GM19463 (cell line): ENCODE data around the gene UPF2.
A peak's percentile ranks its signal among the peaks of the same experiment; 100 is the strongest.
"Not testable (repeated sequence)": the region's sequence is repeated elsewhere in the genome, so short reads cannot be mapped to it uniquely, and the experiment has no call there.

Experiments used
- ATAC-seq: cut with Tn5 transposase; IDR thresholded peaks from one replicate; pipeline ENCODE4 v1.9.1; 2021; ENCODE audit warnings: mild to moderate bottlenecking, moderate library complexity; ENCODE audit not compliant: unreplicated experiment

Gene UPF2

DNA sequence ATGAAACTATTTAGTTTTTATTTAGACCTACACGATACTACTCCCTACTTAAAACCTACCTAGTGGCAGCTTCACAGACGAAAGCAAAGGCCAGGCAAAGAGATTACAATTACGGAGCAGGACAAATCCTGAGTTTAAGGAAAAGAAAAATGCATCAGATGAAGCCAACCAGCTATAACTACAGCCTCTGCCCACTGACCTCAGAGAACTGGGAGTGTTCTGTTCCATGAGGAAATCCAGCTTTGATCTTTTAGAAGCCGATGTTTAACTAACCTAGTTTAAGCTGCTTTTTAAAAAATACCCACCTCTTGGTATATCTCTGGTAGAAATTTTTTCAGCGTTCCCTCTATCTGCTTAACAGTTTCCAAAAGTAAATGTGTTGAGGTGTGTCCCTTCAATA is 3.0 kb upstream of the UPF2 start:
- no peak for ATAC-seq

DNA sequence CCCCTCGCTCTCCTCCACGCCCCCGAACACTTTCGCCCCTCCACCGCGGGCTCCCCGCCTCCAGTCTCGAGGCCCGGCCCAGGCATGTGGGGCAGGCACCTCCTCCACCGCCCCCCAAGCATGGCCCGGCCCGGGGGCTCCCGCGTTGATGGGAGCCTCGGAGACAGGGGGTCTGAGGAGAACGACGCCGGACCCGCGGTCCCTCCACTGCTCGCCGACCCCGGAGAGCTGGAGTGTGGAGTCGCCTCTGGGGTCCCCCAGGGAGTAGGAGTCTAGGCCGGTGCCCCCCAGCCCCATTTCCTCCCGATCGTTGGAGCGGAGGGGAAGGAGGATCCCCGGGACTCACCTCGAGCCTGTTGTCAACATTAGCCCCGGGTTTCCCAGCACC is 206 bp downstream of the UPF2 start:
- no peak for ATAC-seq

DNA sequence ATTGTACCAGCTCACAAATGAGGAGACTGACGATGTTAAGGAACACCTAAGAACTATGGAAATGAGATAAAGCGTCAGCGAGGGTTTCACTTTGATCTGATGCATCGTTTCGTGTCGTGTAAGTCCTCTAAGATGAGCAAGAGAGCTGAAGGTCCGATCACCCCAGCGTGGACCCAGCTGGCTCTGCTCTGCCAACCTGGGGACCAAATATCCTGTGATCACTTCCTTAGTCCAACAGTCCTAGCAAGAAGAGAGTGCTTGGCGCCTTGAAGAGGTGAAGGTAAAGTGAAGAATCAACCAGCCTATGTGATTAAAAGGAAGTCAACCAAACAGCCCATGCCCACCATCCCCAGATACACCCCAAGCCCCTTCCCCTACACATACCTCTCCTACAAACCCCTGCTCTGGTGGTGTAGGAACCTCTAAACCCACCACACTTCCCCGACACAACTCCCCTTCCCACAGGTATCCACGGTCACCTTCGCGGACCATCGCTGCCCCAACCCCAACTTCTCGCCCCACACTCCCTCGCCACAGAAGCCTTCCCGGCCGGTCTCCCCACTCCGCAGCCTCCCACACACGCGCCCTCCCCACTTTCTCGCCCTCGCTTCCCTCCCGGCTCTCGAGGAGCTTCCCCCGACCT is 722 bp downstream of the UPF2 start:
- no peak for ATAC-seq

DNA sequence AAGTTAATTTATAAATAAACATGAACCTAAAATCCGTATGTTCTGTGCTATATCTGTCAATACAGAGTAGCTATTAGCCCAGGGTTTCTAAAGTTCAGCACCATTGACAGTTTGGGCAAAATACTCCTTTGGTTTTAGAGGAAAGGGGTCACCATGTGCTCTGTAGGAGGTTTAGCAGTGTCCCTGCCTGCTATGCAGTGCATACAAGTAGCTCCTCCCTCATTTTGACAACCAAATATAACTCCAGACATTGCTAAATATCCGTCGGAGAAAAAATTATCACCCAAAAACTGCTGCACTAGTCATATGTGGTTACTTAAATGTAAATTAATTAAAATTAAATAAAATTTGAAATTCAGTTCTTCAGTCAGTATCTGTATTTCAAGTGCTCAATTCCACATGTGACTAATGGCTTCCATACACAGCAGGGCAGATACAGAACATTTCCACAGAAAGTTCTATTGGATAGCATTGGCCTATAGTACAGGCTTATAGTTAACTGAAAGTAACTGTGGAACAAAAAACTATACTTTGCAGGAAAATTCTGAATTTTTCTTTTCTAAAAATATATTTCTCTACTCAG is 6.4 kb downstream of the UPF2 start:
- no peak for ATAC-seq

DNA sequence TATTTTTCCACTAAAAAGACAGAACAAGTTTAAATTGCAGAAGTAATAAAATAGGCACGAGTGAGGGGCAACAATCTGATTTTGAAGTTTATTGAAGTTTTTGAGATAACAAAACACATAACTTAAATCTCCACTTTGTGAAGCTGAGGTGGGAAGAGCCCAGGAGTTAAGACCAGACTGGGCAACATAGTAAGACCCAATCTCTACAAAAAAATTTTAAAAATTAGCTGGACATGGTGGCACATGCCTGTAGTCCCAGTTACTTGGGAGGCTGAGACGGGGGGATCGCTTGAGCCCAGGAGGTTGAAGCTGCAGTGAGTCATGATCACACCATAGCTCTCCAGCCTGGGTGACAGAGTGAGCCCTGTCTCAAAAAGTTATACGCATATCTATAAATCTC is 11.2 kb downstream of the UPF2 start:
- ATAC-seq, result no peak

DNA sequence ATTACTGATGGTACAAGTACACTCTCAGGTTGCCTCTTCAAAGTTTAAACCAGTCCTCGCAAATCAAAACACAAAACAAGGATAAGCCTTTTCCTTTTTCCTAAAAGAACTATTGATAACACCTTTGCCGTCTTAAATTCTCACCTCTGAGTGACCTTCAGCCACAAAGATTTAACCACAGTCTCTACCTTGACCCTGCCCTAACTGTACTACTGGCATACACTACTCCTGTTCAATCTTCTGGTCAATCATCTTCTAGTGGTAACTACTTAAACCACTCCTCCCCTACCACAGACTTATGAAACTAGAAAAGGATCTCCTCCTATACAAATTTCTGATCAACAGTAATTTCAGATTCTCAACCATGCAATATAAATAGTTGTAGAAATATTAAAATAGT is 15.1 kb downstream of the UPF2 start:
- peak; percentile 98 for ATAC-seq

DNA sequence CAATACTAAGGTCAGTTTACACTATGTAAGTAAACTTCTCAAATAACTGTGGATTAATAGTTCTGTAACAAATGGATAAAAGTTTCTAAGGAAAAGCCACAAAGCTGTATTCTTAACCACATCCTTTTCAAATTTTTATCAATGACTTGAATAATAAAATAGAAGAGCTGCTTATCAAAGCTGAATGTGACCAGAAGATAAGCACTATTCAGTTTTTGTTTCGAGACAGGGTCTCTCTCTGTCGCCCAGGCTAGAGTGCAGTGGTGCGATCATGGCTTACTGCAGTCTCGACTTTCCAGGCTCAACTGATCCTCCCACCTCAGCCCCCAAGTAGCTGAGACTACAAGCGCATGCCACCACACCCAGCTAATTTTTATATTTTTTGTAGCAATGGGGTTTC is 17.0 kb downstream of the UPF2 start:
- ATAC-seq, result no peak

DNA sequence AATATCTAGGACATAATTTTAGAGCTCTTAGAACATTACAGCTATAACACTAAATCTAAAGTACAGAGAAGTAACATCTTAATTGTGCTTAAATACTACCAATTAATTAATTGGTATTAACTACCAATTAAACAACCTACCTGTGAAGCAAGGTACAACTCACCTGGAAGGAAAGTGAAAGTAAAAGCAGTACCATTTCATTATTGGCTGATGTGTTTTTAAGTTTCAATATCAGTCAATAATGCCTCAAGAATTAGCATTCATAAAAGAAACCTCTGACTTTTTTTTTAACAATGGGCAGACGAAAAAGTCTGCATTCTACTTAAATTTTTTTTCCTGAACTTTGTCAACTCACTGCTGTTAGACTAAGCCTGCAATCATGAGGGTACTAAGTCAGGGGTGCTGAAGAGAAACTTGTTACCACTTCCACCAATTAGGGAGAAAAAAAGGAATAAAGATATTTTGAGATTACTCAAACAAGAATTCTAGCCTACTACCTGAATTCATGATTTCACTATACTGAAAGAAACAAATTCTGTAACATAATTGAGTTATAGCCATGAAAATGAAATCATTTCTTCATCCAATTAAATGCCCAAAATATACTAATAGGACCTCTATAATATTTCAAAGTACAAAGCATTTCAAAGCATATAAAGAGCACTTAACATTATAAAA is 19.9 kb downstream of the UPF2 start:
- no peak for ATAC-seq

DNA sequence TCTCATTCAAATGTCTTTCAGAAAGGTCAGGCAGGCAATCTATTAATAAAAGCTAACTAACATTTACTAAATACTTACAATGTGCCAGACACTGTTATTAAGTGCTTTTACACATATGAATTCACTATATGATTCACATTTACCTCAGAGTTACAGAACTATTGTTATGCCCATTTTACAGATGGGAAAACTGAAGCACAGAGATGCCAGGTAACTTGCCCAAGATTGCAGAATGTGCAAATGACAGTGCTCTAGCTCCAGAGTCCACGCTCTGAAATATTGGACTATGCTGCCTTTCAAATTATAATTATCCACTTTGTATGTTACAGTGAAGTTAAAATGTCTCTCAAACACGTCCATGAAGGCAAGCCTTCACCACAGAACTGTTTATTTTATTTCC is 22.0 kb downstream of the UPF2 start:
- ATAC-seq, result no peak

DNA sequence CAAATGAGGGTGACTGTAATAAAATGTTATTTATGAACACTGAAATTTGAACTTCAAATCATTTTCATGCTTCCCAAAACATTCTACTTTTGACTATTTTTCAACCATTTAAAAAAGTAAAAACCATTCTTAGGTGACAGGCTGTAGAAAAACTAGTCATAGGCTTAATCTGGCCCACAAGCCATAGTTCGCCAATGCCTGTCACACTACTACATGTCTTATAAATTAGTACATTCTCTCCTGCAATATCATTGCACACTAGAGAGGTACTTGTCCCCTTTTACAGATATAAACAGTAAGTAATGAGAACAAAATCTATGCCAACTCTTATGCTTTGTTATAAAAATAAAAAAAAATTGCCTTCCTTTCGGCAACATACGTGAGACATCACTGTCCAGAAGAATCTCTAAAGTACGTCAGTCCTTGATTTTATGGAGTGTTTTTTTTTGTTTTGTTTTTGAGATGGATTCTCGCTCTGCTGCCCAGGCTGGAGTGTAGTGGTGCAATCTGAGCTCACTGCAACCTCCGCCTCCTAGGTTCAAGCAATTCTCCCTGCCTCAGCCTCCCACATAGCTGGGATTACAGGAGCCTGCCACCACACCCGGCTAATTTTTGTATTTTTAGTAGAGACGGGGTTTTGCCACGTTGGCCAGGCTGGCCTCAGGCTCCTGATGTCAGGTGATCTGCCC is 23.2 kb downstream of the UPF2 start:
- no peak for ATAC-seq

DNA sequence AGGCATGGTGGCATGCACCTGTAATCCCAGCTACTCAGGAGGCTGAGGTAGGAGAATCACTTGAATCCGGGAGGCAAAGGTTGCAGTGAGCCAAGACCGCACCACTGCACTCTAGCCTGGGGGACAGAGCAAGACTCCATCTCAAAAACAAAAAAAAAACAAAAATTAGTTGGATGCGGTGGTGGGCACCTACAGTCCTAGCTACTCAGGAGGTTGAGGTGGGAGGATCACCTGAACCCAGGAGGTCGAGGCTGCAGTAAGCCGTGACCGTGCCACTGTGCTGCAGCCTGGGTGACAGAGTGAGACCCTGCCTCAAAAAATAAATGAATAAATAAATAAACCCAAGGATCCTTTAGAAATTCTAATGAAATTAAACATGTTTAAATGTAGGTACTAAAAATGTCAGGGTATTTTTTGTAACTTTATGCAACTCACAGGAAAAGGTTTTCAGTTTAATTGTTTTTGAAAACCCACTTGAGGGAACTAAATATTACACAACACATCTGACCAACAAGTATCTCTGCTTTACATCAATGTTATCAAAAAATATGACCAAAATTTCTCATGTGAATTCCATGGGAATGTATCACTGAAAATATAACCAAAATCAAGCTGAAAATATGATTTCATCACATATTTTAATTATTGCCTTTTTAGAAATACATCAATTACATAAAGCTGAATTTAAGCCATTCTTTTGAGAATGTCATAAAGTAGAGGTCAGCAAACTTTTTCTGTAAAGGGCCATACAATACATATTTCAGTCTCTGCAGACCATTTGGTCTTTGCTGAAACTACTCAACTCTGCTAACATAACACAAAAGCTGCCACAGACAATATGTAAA is 23.9 kb downstream of the UPF2 start:
- no peak for ATAC-seq

DNA sequence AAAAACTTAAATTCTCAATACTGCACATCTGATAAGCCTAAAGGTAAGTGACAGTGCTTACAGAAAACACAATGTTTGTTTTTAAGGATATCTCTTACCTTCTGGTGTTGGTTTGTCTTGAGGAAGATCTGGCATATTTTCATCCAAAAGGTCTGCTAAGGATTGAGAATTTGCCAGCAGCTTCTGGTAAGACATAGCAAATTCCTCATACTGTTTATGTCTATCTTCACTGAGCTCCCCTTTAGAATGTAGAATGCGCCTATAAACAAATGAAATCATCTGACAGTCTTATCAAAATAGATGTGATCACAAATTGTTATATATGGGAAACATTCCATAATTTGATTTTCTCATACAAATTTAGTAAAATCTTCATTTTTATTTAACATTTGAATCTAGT is 28.7 kb downstream of the UPF2 start:
- no peak for ATAC-seq

DNA sequence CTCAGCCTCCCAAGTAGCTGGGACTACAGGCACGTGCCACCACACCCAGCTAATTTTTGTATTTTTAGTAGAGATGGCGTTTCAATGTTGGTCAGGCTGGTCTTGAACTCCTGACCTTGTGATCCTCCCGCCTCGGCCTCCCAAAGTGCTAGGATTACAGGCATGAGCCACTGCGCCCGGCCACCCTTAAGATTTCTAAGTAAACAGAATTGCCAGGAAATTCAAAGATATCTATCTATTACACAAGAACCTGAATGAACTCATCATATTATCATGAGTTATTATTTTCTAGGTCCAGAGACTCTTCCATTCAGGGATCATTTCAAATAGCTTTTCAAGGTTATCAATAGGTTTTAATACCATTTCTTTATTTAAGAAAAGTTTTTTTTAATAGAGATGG is 29.2 kb downstream of the UPF2 start:
- ATAC-seq, result not testable (repeated sequence)

DNA sequence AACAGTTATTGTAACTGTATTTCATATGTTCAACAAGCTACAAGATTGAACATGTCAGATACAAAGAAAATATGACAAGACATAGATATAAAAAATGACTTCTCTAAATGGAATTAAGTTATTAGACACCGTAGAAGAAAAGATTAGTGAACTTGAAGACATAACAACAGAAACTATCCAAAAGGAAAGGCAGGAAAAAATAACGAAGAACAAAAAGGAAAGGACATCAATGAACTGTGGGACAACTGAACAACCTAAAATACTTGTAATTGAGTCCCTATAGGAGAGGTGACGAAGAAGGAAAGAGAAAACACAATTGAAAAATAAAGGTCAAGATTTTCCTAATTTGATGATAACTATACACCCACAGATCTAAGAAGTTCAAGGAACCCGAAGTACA is 32.3 kb downstream of the UPF2 start:
- no peak for ATAC-seq

DNA sequence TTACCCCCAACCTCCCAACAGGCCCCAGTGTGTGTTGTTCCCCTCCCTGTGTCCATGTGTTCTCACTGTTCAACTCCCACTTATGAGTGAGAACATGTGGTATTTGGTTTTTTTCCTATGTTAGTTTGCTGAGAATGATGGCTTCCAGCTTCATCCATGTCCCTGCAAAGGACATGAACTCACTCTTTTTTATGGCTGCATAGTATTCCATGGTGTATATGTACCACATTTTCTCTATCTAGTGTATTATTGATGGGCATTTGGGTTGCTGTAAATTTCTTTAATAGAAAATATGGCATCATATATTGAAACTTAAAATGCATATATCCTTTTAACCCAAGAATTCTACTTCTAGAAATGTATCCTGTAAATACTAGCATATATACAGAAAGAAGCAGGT is 33.8 kb downstream of the UPF2 start:
- not testable (repeated sequence) for ATAC-seq

DNA sequence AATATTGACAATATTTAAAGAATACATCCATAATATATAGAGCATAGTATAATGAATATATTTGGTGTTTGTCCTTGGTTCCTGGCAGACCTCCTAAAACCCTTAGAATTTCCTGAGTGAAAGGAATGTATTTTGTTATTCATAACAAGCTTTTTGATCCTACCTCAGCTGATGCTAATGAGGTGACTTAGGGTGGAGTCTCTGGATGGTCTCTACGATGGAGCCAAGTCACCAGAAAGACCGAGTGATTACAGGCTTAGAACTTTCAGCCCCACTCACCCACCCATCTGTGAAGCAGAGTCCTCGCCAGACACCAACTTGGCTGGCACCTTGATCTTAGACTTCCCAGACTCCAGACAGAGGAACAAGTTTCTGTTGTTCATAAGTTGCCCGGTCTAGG is 35.9 kb downstream of the UPF2 start:
- ATAC-seq, result no peak

DNA sequence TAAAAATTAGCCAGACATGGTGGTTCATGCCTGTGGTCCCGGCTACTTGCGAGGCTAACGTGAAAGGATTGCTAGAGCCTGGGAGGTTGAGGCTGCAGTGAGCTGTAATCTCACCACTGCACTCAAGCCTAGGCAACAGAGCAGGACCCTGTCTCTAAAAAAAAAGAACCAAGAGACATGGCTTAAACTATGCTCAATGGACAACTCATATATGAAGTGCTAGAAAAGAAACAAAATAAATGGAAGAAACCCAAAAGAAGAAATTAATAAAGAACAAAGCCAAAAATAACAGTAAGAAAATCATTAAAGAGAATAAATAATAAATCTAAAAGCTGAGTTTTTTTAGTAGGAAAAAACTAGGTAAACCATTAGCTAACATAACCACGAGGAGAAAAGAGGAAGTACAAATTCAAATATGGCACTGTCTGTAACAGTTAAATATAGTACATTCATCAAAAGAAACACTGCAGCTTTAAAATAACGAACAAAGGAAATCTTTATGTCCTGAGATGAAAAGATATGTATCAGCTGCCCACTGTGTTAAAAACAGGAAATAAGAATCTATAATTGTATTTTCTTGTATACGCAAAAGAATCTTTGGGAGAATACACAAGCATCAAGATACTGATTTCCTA is 48.7 kb downstream of the UPF2 start:
- ATAC-seq, result peak; percentile 53

DNA sequence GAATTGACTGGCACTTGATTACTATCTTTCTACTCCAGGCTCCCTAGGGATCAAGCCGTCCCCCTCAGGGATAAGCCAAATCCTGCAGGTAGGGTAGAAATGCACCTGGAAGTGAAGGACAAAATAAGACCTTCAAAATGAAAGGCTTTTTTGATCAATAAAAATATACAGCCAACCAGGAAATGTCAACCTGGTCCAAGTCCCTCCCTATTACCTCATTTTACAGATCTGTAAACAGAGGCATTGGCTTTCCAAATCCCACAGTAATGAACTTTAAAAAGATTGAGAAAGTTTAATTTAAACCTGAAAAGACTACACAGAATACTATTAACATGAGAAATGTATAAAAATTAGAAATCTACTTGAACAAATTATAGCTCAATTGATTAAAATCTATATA is 53.7 kb downstream of the UPF2 start:
- ATAC-seq, result no peak

DNA sequence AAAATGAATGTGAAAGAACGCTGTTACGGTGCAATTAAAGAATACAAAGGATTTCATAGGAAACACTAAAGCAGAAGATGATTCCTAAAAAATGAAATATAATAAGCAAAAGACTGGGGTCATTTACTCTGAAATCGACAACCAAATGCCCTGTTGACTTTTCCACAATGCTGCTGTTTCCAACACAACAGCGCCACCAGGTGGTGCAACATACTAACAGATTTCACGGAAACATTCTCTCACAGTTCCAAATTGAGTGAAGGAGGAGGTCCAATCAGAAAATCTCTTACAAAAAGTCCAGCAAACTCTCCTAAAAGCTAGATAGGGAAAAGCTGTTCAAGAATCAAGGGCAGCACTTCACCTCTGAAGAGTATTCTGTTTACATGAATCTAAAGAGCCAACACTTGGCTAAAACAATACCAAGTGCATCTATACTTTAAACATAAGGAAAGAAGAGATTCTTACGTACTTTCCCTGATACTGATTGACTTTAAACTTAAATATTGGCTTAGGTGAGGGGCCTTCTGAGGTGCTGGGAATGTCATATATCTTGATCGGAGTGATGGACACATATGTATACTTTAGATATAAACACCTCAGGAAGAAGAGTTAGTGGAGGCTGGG is 55.9 kb downstream of the UPF2 start:
- no peak for ATAC-seq

DNA sequence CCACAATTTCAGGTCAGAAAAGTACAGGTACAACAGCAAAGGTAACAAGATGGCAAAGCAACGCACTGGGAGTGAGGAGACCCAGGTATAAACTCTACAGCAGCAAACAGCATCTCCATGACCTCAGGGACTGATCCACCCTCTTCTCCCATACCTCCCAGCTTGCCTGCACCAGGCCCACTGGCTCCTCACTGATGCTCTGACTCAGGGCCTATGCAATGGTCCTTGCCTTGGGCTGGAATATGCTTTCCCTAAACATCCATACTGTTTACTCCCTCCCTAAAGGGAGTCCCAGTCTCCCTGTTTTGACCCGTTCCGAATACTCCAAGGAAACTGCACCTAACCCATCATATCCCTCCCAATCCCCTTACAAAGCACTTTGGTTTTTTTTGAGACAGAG is 60.4 kb downstream of the UPF2 start:
- ATAC-seq, result no peak
